Stomach (tissue), 9 donors: ENCODE results near the gene DNAJA1. TPM values are rescaled to one million over a fixed set of nuclear protein-coding genes. Genes with fewer than 3 reads are reported as not detected.
"Not testable (repeated sequence)": the region's sequence is repeated elsewhere in the genome, so short reads cannot be mapped to it uniquely, and the experiment has no call there.

Experiments used
- DNase-seq, 2 donors: peaks; one replicate each; pipeline versions ENCODE4 v3.0.0 to v3.0.0-alpha.2; 2013 to 2019
- H3K27ac ChIP-seq, 5 donors: fragments of 200-600 bp in 4 of 5; sonication (generic) in 4 of 5; one replicate each; pipeline ENCODE4 v1.5.1; 2013 to 2019; ENCODE audit warnings: mild to moderate bottlenecking in 1 of 5, moderate library complexity in 1 of 5
- H3K27me3 ChIP-seq, 3 donors: fragments of 200-600 bp; sonication (generic); one replicate each; pipeline ENCODE4 v1.5.1; 2017 to 2019; ENCODE audit warnings: mixed run types in 1 of 3
- H3K36me3 ChIP-seq, 4 donors: fragments of 200-600 bp; sonication (generic); 1 replicate in 3 of 4; 2 replicates in 1 of 4; pipeline ENCODE4 v1.5.1; 2016 to 2019
- H3K4me1 ChIP-seq, 4 donors: fragments of 200-600 bp; sonication (generic); one replicate each; pipeline ENCODE4 v1.5.1; 2016 to 2019
- H3K4me3 ChIP-seq, 4 donors: fragments of 200-600 bp; sonication (generic) in 3 of 4; one replicate each; pipeline ENCODE4 v1.5.1; 2016 to 2019; ENCODE audit warnings: mild to moderate bottlenecking in 1 of 4
- H3K9me3 ChIP-seq, 4 donors: fragments of 200-600 bp; sonication (generic); one replicate each; pipeline ENCODE4 v1.5.1; 2016 to 2019
- CTCF ChIP-seq, 7 experiments: fragments of 450-650 bp in 4 of 7; fragments of 200-600 bp in 3 of 7; sonication (generic) in 3 of 7; IDR thresholded peaks; one replicate each; pipeline ENCODE4 v1.5.1; 2016 to 2019; ENCODE audit warnings: antibody characterized with exemption in 7 of 7, control low read depth in 2 of 7, mild to moderate bottlenecking in 1 of 7
- EP300 ChIP-seq: sonication (generic); formaldehyde crosslinking; IDR thresholded peaks from one replicate; pipeline ENCODE4 v1.6.1; 2017; ENCODE audit warnings: antibody characterized with exemption
- POLR2A ChIP-seq, 4 donors: fragments of 450-650 bp; IDR thresholded peaks; one replicate each; pipeline ENCODE4 v1.6.1; 2016; ENCODE audit warnings: antibody characterized with exemption in 4 of 4, control low read depth in 2 of 4, mild to moderate bottlenecking in 1 of 4, moderate library complexity in 1 of 4
- POLR2AphosphoS5 ChIP-seq, 3 donors: sonication (generic); formaldehyde crosslinking; IDR thresholded peaks; one replicate each; pipeline ENCODE4 v1.6.1; 2016; ENCODE audit warnings: antibody characterized with exemption in 3 of 3
- WGBS, 5 donors: extraction: QIAGEN DNeasy Blood & Tissue Kit in 3 of 5; methylation state at CpG; one replicate each; pipeline versions ENCODE4 v1.1.5 to v1.1.7; 2013 to 2018; 5-methylcytosine and 5-hydroxymethylcytosine counted together
- intact Hi-C: fragments of 100-400 bp; cut with DNase I; formaldehyde crosslinking; loops from one replicate; pipeline ENCODE4 v1.15.1; 2023; ENCODE audit warnings: low total_unique reads
- polyA plus RNA-seq, 3 donors: library from polyadenylated mRNA; stranded (reverse); fragments of 200-250 nt; gene quantifications; one replicate each; pipeline ENCODE4 v1.2.3, GENCODE V29; 2013
- total RNA-seq, 5 donors: library from RNA; depleted of rRNA; stranded (reverse); fragments of >200 nt; gene quantifications; one replicate each; pipeline versions ENCODE4 v1.1.0 to v1.2.3, GENCODE V29; 2014 to 2016
- donor health status: healthy with polysubstance abuse.
- donor health status: Bipolar disorder and iron deficiency.
- donor health status: healthy.

Gene DNAJA1
- total and polyA plus RNA-seq, 8 donors: 16.8 to 87.4 (median 39.3) TPM

GRCh38 chr9:32991897-32992594, 33.0 kb upstream of the DNAJA1 start:
- 30 to 52% (median 35%) methylated on average over 6 of the region's 6 CpGs for WGBS, 5 donors
- TF ChIP-seq CTCF (IDR thresholded peaks at IDR 0.05) (no peak), POLR2AphosphoS5 (IDR thresholded peaks at IDR 0.05) (no peak), EP300 (no peak), POLR2A (IDR thresholded peaks at IDR 0.05) (no peak)
- Histone ChIP-seq H3K27me3 (no peaks in the 10 kb centered on the region), H3K36me3 (peaks cover 34 to 60% (median 58%) of the 10 kb centered on the region in 4 donors), H3K9me3 (no peaks in the 10 kb centered on the region), H3K27ac (peak overlapping the region in 2 of 5 donors; percentile 8 to 10), H3K4me3 (no peak overlapping the region), H3K4me1 (peaks cover 11 to 31% (median 23%) of the 10 kb centered on the region in 4 donors)
- intact Hi-C loops: no loop called here
- peak; percentile 33 to 39 for DNase-seq

- 34 to 49% (median 42%) methylated on average over 3 of the region's 3 CpGs for WGBS, 5 donors
- Histone ChIP-seq H3K4me3 (no peak overlapping the region), H3K27ac (peak overlapping the region in 2 of 5 donors; percentile 8 to 10), H3K27me3 (no peaks in the 10 kb centered on the region), H3K36me3 (peaks cover 29 to 60% (median 54%) of the 10 kb centered on the region in 4 donors), H3K4me1 (peaks cover 11 to 31% (median 23%) of the 10 kb centered on the region in 4 donors), H3K9me3 (no peaks in the 10 kb centered on the region)
- no peak for DNase-seq
- intact Hi-C loops: no loop called here
- TF ChIP-seq EP300 (no peak), CTCF (IDR thresholded peaks at IDR 0.05) (no peak), POLR2AphosphoS5 (IDR thresholded peaks at IDR 0.05) (no peak), POLR2A (IDR thresholded peaks at IDR 0.05) (no peak)
Measured at GRCh38 chr9:32992595-32993238, 32.4 kb upstream of the DNAJA1 start.

- intact Hi-C loops, H3K9me3 ChIP-seq, H3K27me3 ChIP-seq: not testable (repeated sequence)
- Histone ChIP-seq H3K4me1 (peaks cover 8 to 31% (median 24%) of the 10 kb centered on the region in 4 donors), H3K27ac (peak overlapping the region; percentile 83 to 95 (median 93)), H3K4me3 (peak overlapping the region; percentile 83 to 90 (median 84)), H3K36me3 (peaks cover 13 to 21% (median 16%) of the 10 kb centered on the region in 4 donors)
- 7 to 12% (median 9%) methylated on average over 8 to 12 of the region's 12 CpGs for WGBS, 5 donors
- peak in 1 of 2 donors; percentile 39 for DNase-seq
Measured at GRCh38 chr9:33000682-33001055, 24.4 kb upstream of the DNAJA1 start.

GRCh38 chr9:33005335-33005734, 19.7 kb upstream of the DNAJA1 start:
- H3K27ac ChIP-seq, intact Hi-C loops, DNase-seq, H3K4me3 ChIP-seq, H3K9me3 ChIP-seq, H3K36me3 ChIP-seq, H3K27me3 ChIP-seq: not testable (repeated sequence)
- peaks cover under 1 to 16% (median 13%) of the 10 kb centered on the region in 4 donors for H3K4me1 ChIP-seq

- Histone ChIP-seq H3K27me3 (no peaks in the 10 kb centered on the region), H3K4me1 (peaks cover 0 to 3% (median 0%) of the 10 kb centered on the region in 4 donors), H3K36me3 (no peaks in the 10 kb centered on the region), H3K27ac (no peak overlapping the region), H3K4me3 (no peak overlapping the region), H3K9me3 (no peaks in the 10 kb centered on the region)
- no peak for TF ChIP-seq POLR2A (IDR thresholded peaks at IDR 0.05)
- no peak for TF ChIP-seq CTCF (IDR thresholded peaks at IDR 0.05)
- no peak for TF ChIP-seq EP300
- intact Hi-C loops: no loop called here
- DNase-seq: no peak
- 73 to 89% (median 82%) methylated on average over 4 of the region's 4 CpGs for WGBS, 5 donors
Measured at GRCh38 chr9:33007755-33008154, 17.3 kb upstream of the DNAJA1 start.
